Trophoblast cell (in vitro differentiated cells and primary cell): ENCODE data around the gene ZNF175.

Source experiments
- DNase-seq, 2 donors: peaks; one replicate each; pipeline ENCODE4 v3.0.0-alpha.2; 2016
- H2AFZ ChIP-seq: 2 replicates; pipeline ENCODE4 v1.6.1; 2013; ENCODE audit warnings: low read length, moderate library complexity, mild to moderate bottlenecking; ENCODE audit not compliant: insufficient read depth, poor library complexity
- H2AK5ac ChIP-seq: 2 replicates; pipeline ENCODE4 v1.6.1; 2013; ENCODE audit warnings: mild to moderate bottlenecking, low read length
- H2BK120ac ChIP-seq: 2 replicates; pipeline ENCODE4 v1.6.1; 2013; ENCODE audit warnings: low read length, mild to moderate bottlenecking, moderate library complexity; ENCODE audit not compliant: insufficient read depth, poor library complexity
- H2BK12ac ChIP-seq: 2 replicates; pipeline ENCODE4 v1.6.1; 2013; ENCODE audit warnings: mild to moderate bottlenecking, low read length, moderate library complexity
- H2BK5ac ChIP-seq: 2 replicates; pipeline ENCODE4 v1.6.1; 2013; ENCODE audit warnings: low read length, low read depth, moderate library complexity, mild to moderate bottlenecking; ENCODE audit not compliant: poor library complexity
- H3K14ac ChIP-seq: 2 replicates; pipeline ENCODE4 v1.6.1; 2013; ENCODE audit warnings: mild to moderate bottlenecking, low read length
- H3K18ac ChIP-seq: 2 replicates; pipeline ENCODE4 v1.6.1; 2013; ENCODE audit warnings: mild to moderate bottlenecking, low read length
- H3K23ac ChIP-seq: 2 replicates; pipeline ENCODE4 v1.6.1; 2013; ENCODE audit warnings: low read length
- H3K27ac ChIP-seq: 2 replicates; pipeline ENCODE4 v1.5.1; 2013; ENCODE audit warnings: low read depth, mild to moderate bottlenecking, inconsistent platforms, low read length, moderate library complexity
- H3K27me3 ChIP-seq: 2 replicates; pipeline ENCODE4 v1.6.1; 2013; ENCODE audit warnings: inconsistent platforms, mild to moderate bottlenecking, low read length, moderate library complexity; ENCODE audit not compliant: insufficient read depth
- H3K36me3 ChIP-seq, 2 experiments: 1 replicate in 1 of 2; 2 replicates in 1 of 2; pipeline ENCODE4 v1.6.1; 2013; ENCODE audit warnings: low read length in 2 of 2, mild to moderate bottlenecking in 2 of 2, moderate library complexity in 1 of 2; ENCODE audit not compliant: insufficient read depth in 2 of 2, control insufficient read depth in 1 of 2
- H3K4ac ChIP-seq: 2 replicates; pipeline ENCODE4 v1.6.1; 2013; ENCODE audit warnings: low read depth, mild to moderate bottlenecking, low read length, moderate library complexity
- H3K4me1 ChIP-seq, 2 experiments: 1 replicate in 1 of 2; 2 replicates in 1 of 2; pipeline ENCODE4 v1.6.1; 2013; ENCODE audit warnings: low read length in 2 of 2, mild to moderate bottlenecking in 2 of 2, moderate library complexity in 1 of 2; ENCODE audit not compliant: insufficient read depth in 2 of 2, control insufficient read depth in 1 of 2
- H3K4me2 ChIP-seq: 2 replicates; pipeline ENCODE4 v1.6.1; 2013; ENCODE audit warnings: inconsistent platforms, mild to moderate bottlenecking, low read length, moderate library complexity
- H3K4me3 ChIP-seq: 2 replicates; pipeline ENCODE4 v1.5.1; 2013; ENCODE audit warnings: mild to moderate bottlenecking, low read depth, low read length, inconsistent platforms
- H3K79me1 ChIP-seq: one replicate; pipeline ENCODE4 v1.6.1; 2013; ENCODE audit warnings: low read length
- H3K79me2 ChIP-seq: 2 replicates; pipeline ENCODE4 v1.6.1; 2013; ENCODE audit warnings: low read length, mild to moderate bottlenecking; ENCODE audit not compliant: control insufficient read depth, insufficient read depth, poor library complexity
- H3K9ac ChIP-seq: 2 replicates; pipeline ENCODE4 v1.6.1; 2013; ENCODE audit warnings: mild to moderate bottlenecking, low read length
- H3K9me3 ChIP-seq: 2 replicates; pipeline ENCODE4 v1.6.1; 2013; ENCODE audit warnings: low read depth, mild to moderate bottlenecking, control low read depth, inconsistent platforms, low read length; ENCODE audit not compliant: insufficient read depth
- H4K12ac ChIP-seq: 2 replicates; pipeline ENCODE4 v1.6.1; 2013; ENCODE audit warnings: low read depth, mild to moderate bottlenecking, low read length, moderate library complexity
- H4K8ac ChIP-seq: 2 replicates; pipeline ENCODE4 v1.6.1; 2013; ENCODE audit warnings: low read depth, mild to moderate bottlenecking, low read length, moderate library complexity
- H4K91ac ChIP-seq: one replicate; pipeline ENCODE4 v1.6.1; 2013; ENCODE audit warnings: low read depth, mild to moderate bottlenecking, low read length, moderate library complexity
- WGBS: extraction: QIAGEN DNeasy Blood & Tissue Kit; methylation state at CpG from one replicate; pipeline ENCODE4 v1.1.7; 2013; ENCODE audit warnings: missing lambda C conversion rate; ENCODE audit not compliant: insufficient read length, insufficient coverage; ENCODE audit errors: extremely low coverage; 5-methylcytosine and 5-hydroxymethylcytosine counted together

ZNF175 gene

DNA sequence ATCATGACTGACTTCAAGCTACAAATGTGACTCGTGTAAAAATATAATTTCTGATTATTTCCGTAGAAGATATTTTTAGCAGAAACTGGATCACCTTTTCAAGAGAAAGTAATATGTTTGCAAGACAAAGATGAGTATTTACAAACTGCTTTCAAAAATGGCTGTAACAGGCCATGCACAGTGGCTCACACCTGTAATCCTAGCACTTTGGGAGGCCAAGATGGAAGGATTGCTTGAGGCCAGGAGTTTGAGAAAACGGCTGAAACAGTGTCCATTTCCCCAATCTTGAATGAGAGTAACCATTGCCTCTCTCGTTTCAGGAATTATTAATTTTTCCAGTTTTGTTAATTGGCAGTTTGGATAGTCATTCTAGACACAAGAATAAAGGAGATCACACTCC lies 3.5 kb upstream of the ZNF175 start:
- WGBS: no CpG with 5 or more reads among the region's 4 CpGs
- no peak overlapping the region for H3K4ac ChIP-seq
- H2BK12ac ChIP-seq: no peak overlapping the region
- H4K12ac ChIP-seq: no peak overlapping the region
- no peak overlapping the region for H2AK5ac ChIP-seq
- H3K23ac ChIP-seq: no peak overlapping the region
- peak overlapping the region; percentile 79 for H4K91ac ChIP-seq
- H3K9ac ChIP-seq: no peak overlapping the region
- H2BK5ac ChIP-seq: no peak overlapping the region
- no peak overlapping the region for H4K8ac ChIP-seq
- H3K79me2 ChIP-seq: no peaks in the 10 kb centered on the region
- H3K14ac ChIP-seq: no peak overlapping the region
- no peak for DNase-seq
- H3K27ac ChIP-seq: no peak overlapping the region
- no peak overlapping the region for H3K18ac ChIP-seq
- H2BK120ac ChIP-seq: no peak overlapping the region
- no peaks in the 10 kb centered on the region for H3K36me3 ChIP-seq
- H3K79me1 ChIP-seq: peaks cover 4% of the 10 kb centered on the region
- H3K9me3 ChIP-seq: peaks cover 12% of the 10 kb centered on the region
- H3K4me3 ChIP-seq: no peak overlapping the region
- no peaks in the 10 kb centered on the region for H3K27me3 ChIP-seq
- peaks cover 14% of the 10 kb centered on the region in 2 experiments for H3K4me1 ChIP-seq
- H2AFZ ChIP-seq: no peak overlapping the region
- no peak overlapping the region for H3K4me2 ChIP-seq

GRCh38 chr19:51568456-51568855 lies 2.6 kb upstream of the ZNF175 start:
- Histone ChIP-seq H3K79me2 (no peaks in the 10 kb centered on the region), H4K91ac (no peak overlapping the region), H4K12ac (no peak overlapping the region), H3K4me2 (no peak overlapping the region), H3K23ac (no peak overlapping the region), H3K79me1 (peaks cover 4% of the 10 kb centered on the region), H3K36me3 (peaks cover 3 to 5% of the 10 kb centered on the region in 2 experiments), H2BK5ac (no peak overlapping the region), H3K27ac (no peak overlapping the region), H3K4me3 (no peak overlapping the region), H3K14ac (no peak overlapping the region), H2BK120ac (no peak overlapping the region), H3K4ac (no peak overlapping the region), H3K4me1 (peaks cover 14 to 17% of the 10 kb centered on the region in 2 experiments), H2BK12ac (no peak overlapping the region), H3K27me3 (no peaks in the 10 kb centered on the region), H3K9ac (no peak overlapping the region), H3K9me3 (peaks cover 12% of the 10 kb centered on the region), H2AK5ac (no peak overlapping the region), H4K8ac (no peak overlapping the region), H3K18ac (no peak overlapping the region), H2AFZ (no peak overlapping the region)
- no CpG with 5 or more reads among the region's 1 CpG for WGBS
- peak in 1 of 2 donors; percentile 46 for DNase-seq

DNA sequence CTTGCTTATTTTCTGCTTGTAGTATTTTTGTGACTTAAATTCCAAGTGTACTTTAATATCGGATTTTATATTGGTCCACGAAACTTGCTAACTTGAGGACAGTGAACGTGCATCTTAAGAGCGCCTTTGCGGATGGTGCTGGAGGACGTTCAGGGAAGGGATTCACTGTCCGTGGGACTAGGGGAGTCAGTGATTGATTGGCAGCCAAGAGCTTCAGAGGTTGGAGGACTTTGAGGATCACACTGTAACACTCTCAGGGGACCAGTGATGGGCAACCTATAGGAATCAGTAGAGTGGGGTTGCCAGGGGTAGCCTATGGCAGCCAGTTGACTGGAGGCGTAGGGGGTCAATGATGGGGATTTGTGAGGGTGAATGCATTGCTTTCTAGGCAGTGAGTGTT lies 516 bp downstream of the ZNF175 start:
- no peak overlapping the region for H3K9ac ChIP-seq
- H3K27ac ChIP-seq: no peak overlapping the region
- H3K18ac ChIP-seq: peak overlapping the region; percentile 73
- peaks cover 3 to 13% of the 10 kb centered on the region in 2 experiments for H3K36me3 ChIP-seq
- no peaks in the 10 kb centered on the region for H3K79me2 ChIP-seq
- H3K79me1 ChIP-seq: peaks cover 2% of the 10 kb centered on the region
- no peak overlapping the region for H3K23ac ChIP-seq
- H4K8ac ChIP-seq: peak overlapping the region; percentile 32
- peaks cover 7 to 9% of the 10 kb centered on the region in 2 experiments for H3K4me1 ChIP-seq
- H3K4ac ChIP-seq: peak overlapping the region; percentile 77
- peak in 1 of 2 donors; percentile 9 for DNase-seq
- no peak overlapping the region for H2BK12ac ChIP-seq
- no peak overlapping the region for H2BK120ac ChIP-seq
- no peaks in the 10 kb centered on the region for H3K27me3 ChIP-seq
- H3K14ac ChIP-seq: peak overlapping the region; percentile 57
- H2AFZ ChIP-seq: peak overlapping the region; percentile 30
- H4K91ac ChIP-seq: peak overlapping the region; percentile 52
- peak overlapping the region; percentile 79 for H3K4me2 ChIP-seq
- H3K4me3 ChIP-seq: peak overlapping the region; percentile 86
- peak overlapping the region; percentile 52 for H4K12ac ChIP-seq
- H2AK5ac ChIP-seq: peak overlapping the region; percentile 66
- WGBS: no CpG with 5 or more reads among the region's 8 CpGs
- H2BK5ac ChIP-seq: peak overlapping the region; percentile 51
- H3K9me3 ChIP-seq: no peaks in the 10 kb centered on the region

DNA sequence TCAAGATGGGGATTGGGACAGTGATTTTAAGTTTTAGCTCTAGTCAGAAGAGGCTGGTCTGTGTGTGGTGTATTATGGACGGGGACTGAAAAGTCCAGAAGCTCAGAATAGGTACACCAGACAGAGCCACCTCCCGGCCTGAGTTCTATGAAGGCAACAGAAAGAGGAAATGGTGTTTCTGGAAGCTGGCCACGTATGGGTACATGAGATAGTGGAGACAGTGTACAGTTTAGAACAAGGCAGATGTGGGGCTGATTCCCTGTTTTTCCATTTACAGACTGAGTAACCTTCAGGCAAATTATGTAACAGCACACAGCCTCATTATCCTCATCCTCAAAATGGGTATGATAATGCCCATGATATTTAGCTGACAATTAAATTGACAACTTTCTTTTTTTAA lies 1.3 kb downstream of the ZNF175 start:
- no peak overlapping the region for H3K4me3 ChIP-seq
- no peaks in the 10 kb centered on the region for H3K9me3 ChIP-seq
- H3K36me3 ChIP-seq: peaks cover 3 to 15% of the 10 kb centered on the region in 2 experiments
- H2AK5ac ChIP-seq: no peak overlapping the region
- H3K4me2 ChIP-seq: peak overlapping the region; percentile 79
- H3K27me3 ChIP-seq: no peaks in the 10 kb centered on the region
- no peak overlapping the region for H2AFZ ChIP-seq
- H3K23ac ChIP-seq: no peak overlapping the region
- no peak overlapping the region for H3K27ac ChIP-seq
- no peak overlapping the region for H4K12ac ChIP-seq
- H4K91ac ChIP-seq: no peak overlapping the region
- no peak overlapping the region for H2BK5ac ChIP-seq
- WGBS: no CpG with 5 or more reads among the region's 3 CpGs
- no peak overlapping the region for H2BK120ac ChIP-seq
- H3K4ac ChIP-seq: peak overlapping the region; percentile 12
- no peak overlapping the region for H2BK12ac ChIP-seq
- peaks cover 2% of the 10 kb centered on the region for H3K79me1 ChIP-seq
- no peak for DNase-seq
- no peak overlapping the region for H3K9ac ChIP-seq
- no peaks in the 10 kb centered on the region for H3K79me2 ChIP-seq
- H3K18ac ChIP-seq: no peak overlapping the region
- no peak overlapping the region for H3K14ac ChIP-seq
- H3K4me1 ChIP-seq: peaks cover 7 to 9% of the 10 kb centered on the region in 2 experiments
- H4K8ac ChIP-seq: no peak overlapping the region
